Measurements from ENCODE around the gene PNPLA2. TPM values are rescaled to one million over a fixed set of nuclear protein-coding genes. Genes with fewer than 3 reads are reported as not detected.

Gene PNPLA2
- total RNA-seq, 4 donors from 2014 or later, result 71.8 to 254 (median 163) TPM

DNA sequence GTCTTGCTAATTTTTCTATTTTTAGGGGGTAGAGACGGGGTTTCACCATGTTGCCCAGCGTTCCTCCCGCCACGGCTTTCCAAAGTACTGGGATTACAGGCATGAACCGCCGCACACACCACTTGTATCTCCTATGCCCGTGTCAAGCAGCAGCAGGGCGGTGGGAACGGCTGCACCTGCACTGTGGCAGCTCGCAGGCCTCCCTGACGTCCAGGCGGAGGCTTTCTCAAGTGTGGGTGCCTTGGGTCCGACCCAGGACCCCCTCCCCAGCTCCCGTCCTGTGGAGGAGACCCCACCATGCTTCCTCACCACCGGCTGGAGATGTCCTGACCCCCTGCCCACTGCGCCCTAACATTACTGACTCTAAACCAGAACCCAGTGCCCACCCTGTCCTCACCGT, 49.7 kb downstream of the PNPLA2 start:
- no peaks in the 10 kb centered on the region for H3K36me3 ChIP-seq
- no peak for TF ChIP-seq POLR2A (IDR thresholded peaks at IDR 0.05)
- no peaks in the 10 kb centered on the region for H3K9me3 ChIP-seq
- H3K4me1 ChIP-seq, result no peaks in the 10 kb centered on the region
- no peak overlapping the region for H3K27ac ChIP-seq
- DNase-seq, result no peak
- H3K4me3 ChIP-seq, result no peak overlapping the region
- H3K27me3 ChIP-seq, result no peaks in the 10 kb centered on the region

GRCh38 chr11:868802-869201, 50.1 kb downstream of the PNPLA2 start:
- Histone ChIP-seq H3K27me3 (no peaks in the 10 kb centered on the region), H3K27ac (no peak overlapping the region), H3K4me1 (no peaks in the 10 kb centered on the region), H3K36me3 (no peaks in the 10 kb centered on the region), H3K4me3 (no peak overlapping the region), H3K9me3 (no peaks in the 10 kb centered on the region)
- no peak for DNase-seq
- TF ChIP-seq POLR2A (IDR thresholded peaks at IDR 0.05) (no peak), CTCF (IDR thresholded peaks at IDR 0.05) (no peak)

DNA sequence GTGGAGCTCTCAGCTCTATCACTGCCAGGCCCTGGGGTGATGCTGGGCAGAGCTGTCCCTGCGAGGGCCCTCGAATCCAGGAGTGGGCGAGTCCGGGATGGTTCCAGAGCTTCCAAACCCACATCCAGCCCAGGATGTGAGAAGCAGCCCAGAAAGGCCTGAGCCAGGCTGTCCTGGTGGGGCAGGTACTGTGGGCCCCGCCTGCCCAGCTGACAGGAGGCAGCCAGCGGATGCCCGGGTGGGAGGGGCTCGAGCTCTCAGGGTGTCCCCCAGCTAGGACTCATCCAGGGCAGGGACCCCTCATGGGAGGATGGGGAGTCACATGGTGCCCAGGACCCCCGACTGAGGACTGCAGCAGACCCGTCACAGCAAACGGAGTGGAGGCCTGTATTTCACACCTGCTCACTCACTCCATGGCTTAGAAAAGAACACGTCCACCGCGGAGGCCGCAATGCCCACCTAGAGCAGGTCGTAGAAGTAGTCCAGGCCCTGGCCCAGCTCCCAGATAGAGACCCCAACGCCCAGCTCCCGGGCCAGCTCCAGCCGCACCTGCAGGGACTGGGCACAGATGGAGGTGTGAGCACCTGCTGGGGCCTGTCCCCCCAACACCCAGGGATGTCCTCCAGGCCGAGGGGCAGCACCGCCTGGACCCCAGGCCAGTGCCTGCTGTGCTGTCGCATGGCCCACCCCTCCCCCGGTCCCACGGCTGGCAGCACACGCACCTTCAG, 50.8 kb downstream of the PNPLA2 start:
- no peaks in the 10 kb centered on the region for H3K4me1 ChIP-seq
- no peak overlapping the region for H3K27ac ChIP-seq
- no peaks in the 10 kb centered on the region for H3K36me3 ChIP-seq
- H3K4me3 ChIP-seq, result no peak overlapping the region
- H3K27me3 ChIP-seq, result no peaks in the 10 kb centered on the region
- no peak for TF ChIP-seq POLR2A (IDR thresholded peaks at IDR 0.05)
- TF ChIP-seq CTCF (IDR thresholded peaks at IDR 0.05), result no peak
- H3K9me3 ChIP-seq, result no peaks in the 10 kb centered on the region
- DNase-seq, result no peak

- DNase-seq, result no peak
- no peak for TF ChIP-seq POLR2A (IDR thresholded peaks at IDR 0.05)
- no peak overlapping the region for H3K27ac ChIP-seq
- H3K36me3 ChIP-seq, result no peaks in the 10 kb centered on the region
- H3K27me3 ChIP-seq, result no peaks in the 10 kb centered on the region
- no peaks in the 10 kb centered on the region for H3K4me1 ChIP-seq
- H3K9me3 ChIP-seq, result no peaks in the 10 kb centered on the region
- H3K4me3 ChIP-seq, result no peak overlapping the region
Measured at GRCh38 chr11:870127-870413, 51.4 kb downstream of the PNPLA2 start.

GRCh38 chr11:870418-870817, 51.7 kb downstream of the PNPLA2 start:
- no peaks in the 10 kb centered on the region for H3K27me3 ChIP-seq
- no peak overlapping the region for H3K27ac ChIP-seq
- no peak overlapping the region for H3K4me3 ChIP-seq
- no peak for DNase-seq
- H3K4me1 ChIP-seq, result no peaks in the 10 kb centered on the region
- no peaks in the 10 kb centered on the region for H3K9me3 ChIP-seq
- no peak for TF ChIP-seq POLR2A (IDR thresholded peaks at IDR 0.05)
- no peak for TF ChIP-seq CTCF (IDR thresholded peaks at IDR 0.05)
- H3K36me3 ChIP-seq, result no peaks in the 10 kb centered on the region

- no peak for DNase-seq
- no peak overlapping the region for H3K27ac ChIP-seq
- no peaks in the 10 kb centered on the region for H3K4me1 ChIP-seq
- no peaks in the 10 kb centered on the region for H3K36me3 ChIP-seq
- H3K9me3 ChIP-seq, result no peaks in the 10 kb centered on the region
- no peak overlapping the region for H3K4me3 ChIP-seq
- H3K27me3 ChIP-seq, result no peaks in the 10 kb centered on the region
- TF ChIP-seq CTCF (IDR thresholded peaks at IDR 0.05) (no peak), POLR2A (IDR thresholded peaks at IDR 0.05) (no peak)
Measured at GRCh38 chr11:871472-871871, 52.8 kb downstream of the PNPLA2 start.

- Histone ChIP-seq H3K9me3 (no peaks in the 10 kb centered on the region), H3K4me1 (no peaks in the 10 kb centered on the region), H3K27me3 (no peaks in the 10 kb centered on the region), H3K36me3 (no peaks in the 10 kb centered on the region), H3K4me3 (no peak overlapping the region), H3K27ac (no peak overlapping the region)
- DNase-seq, result no peak
- no peak for TF ChIP-seq POLR2A (IDR thresholded peaks at IDR 0.05)
- TF ChIP-seq CTCF (IDR thresholded peaks at IDR 0.05), result no peak
Measured at GRCh38 chr11:872799-873198, 54.1 kb downstream of the PNPLA2 start.

Measured in Peyer's patch (tissue), 4 donors.